HepG2 (cell line): ENCODE data around the gene CABLES2. TPM values are rescaled to one million over a fixed set of nuclear protein-coding genes. Genes with fewer than 3 reads are reported as not detected.
A peak's percentile ranks its signal among the peaks of the same experiment; 100 is the strongest.

Experiments
- ATAC-seq: fragments of 200-7000 bp; cut with Tn5 transposase; 3 replicates; pipeline ENCODE4 v1.9.1; 2020; ENCODE audit warnings: mild to moderate bottlenecking, moderate library complexity
- BruUV-seq: library from RNA; stranded (reverse); fragments of 400-500 nt; replicated peaks from 2 replicates; lab custom pipeline; 2021; lab: Mats Ljungman, UMichigan
- CTCF ChIA-PET: fragments of 300-600 bp; formaldehyde crosslinking; extraction: SDS; loops from one replicate; lab custom pipeline; 2021; ENCODE audit warnings: low total read pairs, inconsistent platforms, low intra/inter-chr PET ratio; lab: Yijun Ruan, JAX
- POLR2A ChIA-PET: fragments of 350-600 bp; sonication (Branson Sonifier 250); formaldehyde crosslinking; loops from one replicate; lab custom pipeline; 2020; ENCODE audit warnings: antibody characterized with exemption, inconsistent platforms; lab: Yijun Ruan, JAX
- DNase-seq: peaks from one replicate; pipeline ENCODE4 v3.0.0-alpha.2; 2015; ENCODE audit warnings: low spot score
- FAIRE-seq: peaks from 3 replicates; lab custom pipeline; 2011; peaks lifted over from hg19 to GRCh38; lab: Jason Lieb, UNC
- H2AFZ ChIP-seq: one replicate; pipeline ENCODE4 v1.6.1; 2011; ENCODE audit warnings: low read length, inconsistent platforms
- H3K27ac ChIP-seq: fragments of 300-600 bp; 3 replicates; pipeline ENCODE4 v1.8.0; 2011; ENCODE audit warnings: mixed run types, mild to moderate bottlenecking, mixed read lengths, low read length, inconsistent platforms; ENCODE audit not compliant: insufficient read depth; ENCODE audit errors: extremely low read length
- H3K27me3 ChIP-seq, 2 experiments: fragments of 200-600 bp in 1 of 2; 2 replicates in 1 of 2; 3 replicates in 1 of 2; pipeline versions ENCODE4 v1.6.0 to v1.8.0; 2011; ENCODE audit warnings: low read length in 2 of 2, mild to moderate bottlenecking in 2 of 2, moderate library complexity in 2 of 2, inconsistent platforms in 1 of 2; ENCODE audit not compliant: insufficient read depth in 2 of 2, control insufficient read depth in 1 of 2
- H3K36me3 ChIP-seq, 2 experiments: fragments of 200-600 bp in 1 of 2; replicated peaks in 1 of 2; 2 replicates in 1 of 2; 3 replicates in 1 of 2; pipeline versions ENCODE4 v1.5.1 to v1.8.0; 2011; ENCODE audit warnings: low read length in 2 of 2, inconsistent platforms in 1 of 2; ENCODE audit not compliant: insufficient read depth in 2 of 2, control insufficient read depth in 1 of 2
- H3K4me1 ChIP-seq: 2 replicates; pipeline ENCODE4 v1.5.1; 2012; ENCODE audit warnings: low read length, inconsistent platforms; ENCODE audit not compliant: insufficient read depth
- H3K4me2 ChIP-seq: 2 replicates; pipeline ENCODE4 v1.6.0; 2011; ENCODE audit warnings: low read depth, low read length, inconsistent platforms
- H3K4me3 ChIP-seq, 3 experiments: fragments of 200-600 bp in 1 of 3; sonication (generic), shearing (Covaris generic) in 1 of 3; replicated peaks in 1 of 3; 2 replicates each; pipeline ENCODE4 v1.5.1; 2011 to 2016; ENCODE audit warnings: low read length in 3 of 3, inconsistent platforms in 2 of 3, low read depth in 2 of 3, mild to moderate bottlenecking in 2 of 3, control low read depth in 1 of 3, mixed read lengths in 1 of 3; ENCODE audit not compliant: insufficient read depth in 1 of 3
- H3K79me2 ChIP-seq: one replicate; pipeline ENCODE4 v1.6.1; 2011; ENCODE audit warnings: low read length, inconsistent platforms; ENCODE audit not compliant: insufficient read depth
- H3K9ac ChIP-seq: 2 replicates; pipeline ENCODE4 v1.6.0; 2011; ENCODE audit warnings: mild to moderate bottlenecking, low read depth, low read length, inconsistent platforms; ENCODE audit not compliant: insufficient read depth
- H3K9me3 ChIP-seq: 2 replicates; pipeline ENCODE4 v1.5.1; 2012; ENCODE audit warnings: mild to moderate bottlenecking, low read length
- H4K20me1 ChIP-seq: 2 replicates; pipeline ENCODE4 v1.6.0; 2011; ENCODE audit warnings: inconsistent platforms, mild to moderate bottlenecking, low read length, moderate library complexity; ENCODE audit not compliant: insufficient read depth
- BATF2 ChIP-seq: sonication (generic); formaldehyde crosslinking; IDR thresholded peaks from 2 replicates; pipeline ENCODE4 v1.8.0; 2022; ENCODE audit warnings: mild to moderate bottlenecking, missing genetic modification reagents, moderate library complexity
- DMAP1 ChIP-seq: IDR thresholded peaks from 2 replicates; pipeline ENCODE4 v1.6.1; 2016
- KDM2A ChIP-seq: sonication (generic); formaldehyde crosslinking; IDR thresholded peaks from 2 replicates; pipeline ENCODE4 v1.4.0; 2020; ENCODE audit warnings: low read depth, missing genetic modification reagents, borderline replicate concordance
- MED8 ChIP-seq: sonication (generic); formaldehyde crosslinking; IDR thresholded peaks from 2 replicates; pipeline ENCODE4 v1.8.1; 2023; ENCODE audit warnings: mild to moderate bottlenecking, missing genetic modification reagents; ENCODE audit not compliant: insufficient replicate concordance
- NFKB2 ChIP-seq: sonication (generic); formaldehyde crosslinking; IDR thresholded peaks from 2 replicates; pipeline ENCODE4 v1.4.0; 2020; ENCODE audit warnings: missing genetic modification reagents, borderline replicate concordance
- SALL2 ChIP-seq: sonication (generic); formaldehyde crosslinking; IDR thresholded peaks from 2 replicates; pipeline ENCODE4 v1.8.1; 2023; ENCODE audit warnings: mild to moderate bottlenecking, missing genetic modification reagents, inconsistent platforms
- SMYD3 ChIP-seq: sonication (generic); formaldehyde crosslinking; IDR thresholded peaks from 2 replicates; pipeline ENCODE4 v1.8.1; 2023; ENCODE audit warnings: mild to moderate bottlenecking, missing genetic modification reagents
- TIGD3 ChIP-seq: sonication (generic); formaldehyde crosslinking; IDR thresholded peaks from 2 replicates; pipeline ENCODE4 v1.5.1; 2020; ENCODE audit warnings: mild to moderate bottlenecking, missing genetic modification reagents, borderline replicate concordance
- ZBTB25 ChIP-seq: IDR thresholded peaks from 2 replicates; pipeline ENCODE4 v1.6.1; 2018; ENCODE audit warnings: missing genetic modification reagents
- ZFY ChIP-seq: sonication (generic); formaldehyde crosslinking; IDR thresholded peaks from 2 replicates; pipeline ENCODE4 v1.4.0; 2020; ENCODE audit warnings: missing genetic modification reagents
- ZNF121 ChIP-seq: sonication (generic); formaldehyde crosslinking; IDR thresholded peaks from 2 replicates; pipeline ENCODE4 v1.5.0; 2020; ENCODE audit warnings: mild to moderate bottlenecking, missing genetic modification reagents
- ZNF383 ChIP-seq: sonication (generic); formaldehyde crosslinking; IDR thresholded peaks from 2 replicates; pipeline ENCODE4 v1.4.0; 2020; ENCODE audit warnings: missing genetic modification reagents, mild to moderate bottlenecking, borderline replicate concordance
- WGBS: methylation state at CpG from one replicate; pipeline ENCODE4 v1.1.6; 2017; ENCODE audit warnings: low lambda C conversion rate; 5-methylcytosine and 5-hydroxymethylcytosine counted together
- in situ Hi-C: cut with HindIII; loops from 2 replicates; pipeline ENCODE4 v1.10.0; 2017; ENCODE audit warnings: low pct_unique_long_range_greater_than_20kb; ENCODE audit not compliant: extremely low pct_ligation_motif_present
- intact Hi-C: fragments of 100-400 bp; cut with micrococcal nuclease; formaldehyde crosslinking; loops from one replicate; pipeline ENCODE4 v1.10.0; 2022; ENCODE audit not compliant: unreplicated experiment
- polyA plus RNA-seq, 8 experiments: library from polyadenylated mRNA; depleted of rRNA in 3 of 8; stranded (reverse) in 7 of 8; unstranded in 1 of 8; fragments of >200 nt; fragmentation: Illumina TruSeq in 4 of 8; extraction: Trizol in 4 of 8; gene quantifications; 2 replicates each; pipeline versions ENCODE4 v1.2.1 to v1.2.3, GENCODE V29; 2011 to 2016; ENCODE audit warnings: low read depth in 4 of 8, missing spikeins in 1 of 8, mixed read lengths in 1 of 8; ENCODE audit not compliant: insufficient read depth in 1 of 8
- total RNA-seq, 5 experiments: library from RNA; depleted of rRNA; stranded (reverse); fragments of >200 nt; fragmentation: Illumina TruSeq; extraction: Trizol; gene quantifications; 2 replicates each; pipeline ENCODE4 v1.2.3, GENCODE V29; 2016; ENCODE audit warnings: low read depth in 1 of 5

Gene CABLES2
- total and polyA plus RNA-seq, 2 of the 13 experiments (the other 11 are each of a cell fraction or from before 2014, with no cell fraction given): 5.2 to 9.7 TPM

GRCh38 chr20:62403331-62403730, 3.8 kb downstream of the CABLES2 start:
- Histone ChIP-seq H4K20me1 (peaks cover 3% of the 10 kb centered on the region; the same call in 1 of the 2 replicates), H3K4me2 (no peak overlapping the region), H3K4me1 (peaks cover 39% of the 10 kb centered on the region), H3K27me3 (peaks cover 0 to 7% of the 10 kb centered on the region in 2 experiments; a peak in 4 of 5 replicates), H3K9me3 (no peaks in the 10 kb centered on the region), H3K79me2 (peaks cover 9% of the 10 kb centered on the region), H3K4me3 (no peak overlapping the region), H3K9ac (no peak overlapping the region), H3K27ac (no peak overlapping the region), H2AFZ (no peak overlapping the region), H3K36me3 (peaks cover 2 to 19% of the 10 kb centered on the region in 2 experiments; a peak in 3 of 5 replicates)
- ChIA-PET CTCF (no interaction called here), POLR2A (interaction anchor here (1.4 kb wide), 1 partner anchor 16 kb away, joined by 6 read pairs; the partner anchor contains the start of gene RPS21)
- WGBS: 96% methylated on average over 13 of the region's 13 CpGs
- BruUV-seq: no TSS peak
- intact Hi-C loops (no loop called here), in situ Hi-C loops (no loop called here)
- TF ChIP-seq ZFY (CRISPR knock-in tag): 0 out of 2 replicates have a peak, but pooled peaks have one; percentile 8
- no peak for TF ChIP-seq SMYD3
- no peak for TF ChIP-seq ZNF383 (CRISPR knock-in tag)
- no peak for TF ChIP-seq DMAP1 (CRISPR knock-in tag)
- TF ChIP-seq KDM2A (CRISPR knock-in tag): 0 out of 2 replicates have a peak, but pooled peaks have one; percentile 6
- no peak for TF ChIP-seq SALL2
- 0 out of 2 replicates have a peak, but pooled peaks have one; percentile 17 for TF ChIP-seq NFKB2 (CRISPR knock-in tag)
- no peak for TF ChIP-seq ZNF121 (CRISPR knock-in tag)
- no peak for TF ChIP-seq TIGD3 (CRISPR knock-in tag)
- TF ChIP-seq ZBTB25 (CRISPR knock-in tag): no peak
- no peak for TF ChIP-seq BATF2 (CRISPR knock-in tag)
- no peak for TF ChIP-seq MED8
- DNase-seq (no peak), FAIRE-seq (no peak), ATAC-seq (no peak)
